IPS-20b (cell line): ENCODE data around the gene DZIP1L.
"Not testable (repeated sequence)": the region's sequence is repeated elsewhere in the genome, so short reads cannot be mapped to it uniquely, and the experiment has no call there.

Experiments used
- H3K27ac ChIP-seq: one replicate; pipeline ENCODE4 v1.5.1; 2013; ENCODE audit warnings: low read length
- H3K27me3 ChIP-seq: 2 replicates; pipeline ENCODE4 v1.6.1; 2013; ENCODE audit warnings: mild to moderate bottlenecking, low read length, inconsistent platforms; ENCODE audit not compliant: insufficient read depth
- H3K36me3 ChIP-seq: 2 replicates; pipeline ENCODE4 v1.6.1; 2013; ENCODE audit warnings: low read depth, mild to moderate bottlenecking, inconsistent platforms, low read length, moderate library complexity; ENCODE audit not compliant: insufficient read depth
- H3K4me1 ChIP-seq: 2 replicates; pipeline ENCODE4 v1.6.1; 2013; ENCODE audit warnings: mild to moderate bottlenecking, control low read depth, inconsistent platforms, low read length, moderate library complexity; ENCODE audit not compliant: insufficient read depth
- H3K4me3 ChIP-seq: 2 replicates; pipeline ENCODE4 v1.5.1; 2013; ENCODE audit warnings: mild to moderate bottlenecking, low read length, inconsistent platforms
- H3K9ac ChIP-seq: 2 replicates; pipeline ENCODE4 v1.6.1; 2013; ENCODE audit warnings: low read depth, mild to moderate bottlenecking, inconsistent platforms, low read length, moderate library complexity
- H3K9me3 ChIP-seq: 2 replicates; pipeline ENCODE4 v1.6.1; 2013; ENCODE audit warnings: mild to moderate bottlenecking, low read depth, low read length, inconsistent platforms; ENCODE audit not compliant: insufficient read depth

Gene DZIP1L

DNA sequence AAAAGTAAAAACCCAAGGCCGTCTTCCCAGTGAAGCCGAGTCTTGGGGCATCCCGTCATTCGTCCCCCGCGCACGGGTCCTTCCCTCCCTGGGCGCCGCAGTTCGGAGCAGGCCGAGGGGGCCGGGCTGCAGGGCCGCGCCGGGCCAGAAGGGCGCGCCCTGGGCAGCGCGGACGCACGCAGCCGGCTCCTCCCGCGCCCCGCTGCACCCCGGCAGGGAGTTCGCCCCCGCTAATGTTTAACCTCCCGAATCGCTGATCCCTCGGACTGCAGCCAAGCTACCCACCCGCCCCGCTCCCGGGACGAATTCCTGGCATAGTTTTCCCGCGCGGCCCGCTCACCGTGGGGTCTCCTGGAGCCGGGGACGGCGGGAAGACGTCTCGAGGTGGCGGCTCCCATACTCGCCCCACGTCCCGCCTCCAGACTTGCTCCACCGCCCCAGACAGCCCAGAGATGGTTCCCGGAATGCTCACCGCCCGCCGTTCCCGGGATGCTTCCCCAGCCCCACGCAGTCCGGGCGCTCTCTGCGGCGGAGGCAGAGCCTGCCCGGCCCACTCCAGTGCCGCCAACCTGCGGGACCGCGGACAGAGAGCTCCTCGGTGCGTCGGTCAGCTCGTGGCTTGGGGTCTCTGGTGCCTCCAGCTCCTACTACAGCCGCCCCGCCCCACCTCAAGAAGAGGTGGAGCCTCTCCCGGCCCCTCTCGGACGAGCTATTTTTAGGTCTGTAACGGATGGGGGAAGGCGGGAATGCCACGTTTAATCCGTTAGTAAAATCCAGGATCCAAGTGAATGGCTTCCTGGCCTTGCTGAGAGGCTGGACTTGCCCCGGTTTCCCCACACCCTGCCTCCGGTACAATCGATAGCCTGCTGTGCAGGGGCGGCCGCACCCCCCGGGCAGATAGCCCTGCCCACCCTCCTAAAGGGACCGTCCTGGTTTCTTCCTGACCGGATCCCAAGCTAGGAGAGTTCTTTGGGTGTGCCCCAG, at the start of gene DZIP1L:
Gene DZIP1L (minus strand): TSS at position 621 of the 984 bp plus-strand sequence. CDS start 11,637 bp downstream, outside the sequence.
- Histone ChIP-seq H3K4me3 (peak within 1 kb of the TSS; percentile 93), H3K4me1 (peaks cover 23% of the 10 kb centered on the region; the same call in 1 of the 2 replicates), H3K9me3 (no peaks in the 10 kb centered on the region), H3K9ac (peak within 1 kb of the TSS; percentile 82), H3K27me3 (0 out of 2 replicates have a peak, but pooled peaks cover 3% of the 10 kb centered on the region), H3K27ac (peak within 1 kb of the TSS; percentile 69), H3K36me3 (peaks cover 11% of the 10 kb centered on the region; the same call in 1 of the 2 replicates)

- Histone ChIP-seq H3K27me3 (no peaks in the 10 kb centered on the region), H3K4me1 (no peaks in the 10 kb centered on the region), H3K36me3 (peaks cover 87% of the 10 kb centered on the region), H3K4me3 (no peak overlapping the region), H3K27ac (no peak overlapping the region), H3K9me3 (no peaks in the 10 kb centered on the region), H3K9ac (no peak overlapping the region)
These were observed 49.7 kb upstream of the DZIP1L start for GRCh38 chr3:138165061-138165460.

- peaks cover 24% of the 10 kb centered on the region for H3K36me3 ChIP-seq
- H3K9ac ChIP-seq: no peak overlapping the region
- H3K4me1 ChIP-seq: no peaks in the 10 kb centered on the region
- no peaks in the 10 kb centered on the region for H3K27me3 ChIP-seq
- no peak overlapping the region for H3K27ac ChIP-seq
- no peak overlapping the region for H3K4me3 ChIP-seq
- H3K9me3 ChIP-seq: peaks cover 7% of the 10 kb centered on the region; the same call in 1 of the 2 replicates
These were observed 42.3 kb upstream of the DZIP1L start for GRCh38 chr3:138157743-138158142.

DNA sequence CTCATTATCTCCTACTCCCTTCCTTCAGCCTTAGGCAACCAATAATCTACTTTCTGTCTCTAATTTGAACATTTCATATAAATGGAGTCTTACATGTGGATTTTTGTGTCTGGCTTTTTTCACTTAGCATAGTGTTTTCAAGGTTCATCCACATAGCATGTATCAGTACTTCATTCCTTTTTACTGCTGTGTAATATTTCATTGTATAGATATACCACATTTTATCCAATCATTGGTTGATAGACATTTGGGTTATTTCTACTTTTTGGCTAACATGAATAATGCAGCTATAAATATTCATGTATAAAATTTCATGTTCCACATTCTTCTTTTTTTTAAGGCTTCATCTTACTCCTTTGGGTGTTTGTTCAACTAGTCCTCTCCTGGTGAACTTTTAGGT, 39.1 kb upstream of the DZIP1L start:
- H3K9me3 ChIP-seq: peaks cover 7% of the 10 kb centered on the region; the same call in 1 of the 2 replicates
- no peaks in the 10 kb centered on the region for H3K4me1 ChIP-seq
- H3K27ac ChIP-seq: no peak overlapping the region
- no peaks in the 10 kb centered on the region for H3K27me3 ChIP-seq
- H3K36me3 ChIP-seq: no peaks in the 10 kb centered on the region
- no peak overlapping the region for H3K4me3 ChIP-seq
- H3K9ac ChIP-seq: no peak overlapping the region

DNA sequence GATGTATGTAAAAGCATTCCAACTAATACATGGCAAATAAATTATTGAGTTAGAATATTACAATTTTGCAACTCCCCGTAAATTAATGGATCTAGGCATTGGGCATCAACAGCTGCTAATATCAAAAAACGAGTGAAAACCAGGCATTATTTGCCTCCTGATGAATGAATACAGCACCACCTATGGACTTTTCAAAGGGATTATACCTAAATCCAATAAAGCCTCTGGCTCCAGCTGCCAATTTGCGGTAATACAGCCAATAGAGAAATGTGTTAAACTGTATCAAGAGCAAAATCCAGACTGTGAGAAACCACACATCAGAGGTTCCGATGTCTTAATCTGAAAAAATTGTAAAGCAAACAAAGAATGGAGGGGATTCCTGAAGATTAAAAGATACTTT, 33.1 kb upstream of the DZIP1L start:
- no peak overlapping the region for H3K27ac ChIP-seq
- H3K4me3 ChIP-seq: no peak overlapping the region
- no peak overlapping the region for H3K9ac ChIP-seq
- no peaks in the 10 kb centered on the region for H3K36me3 ChIP-seq
- H3K27me3 ChIP-seq: no peaks in the 10 kb centered on the region
- H3K4me1 ChIP-seq: no peaks in the 10 kb centered on the region
- no peaks in the 10 kb centered on the region for H3K9me3 ChIP-seq

- H3K36me3 ChIP-seq, H3K9me3 ChIP-seq, H3K4me1 ChIP-seq, H3K4me3 ChIP-seq, H3K9ac ChIP-seq, H3K27ac ChIP-seq, H3K27me3 ChIP-seq: not testable (repeated sequence)
These were observed 26.8 kb upstream of the DZIP1L start for GRCh38 chr3:138142181-138142580.

DNA sequence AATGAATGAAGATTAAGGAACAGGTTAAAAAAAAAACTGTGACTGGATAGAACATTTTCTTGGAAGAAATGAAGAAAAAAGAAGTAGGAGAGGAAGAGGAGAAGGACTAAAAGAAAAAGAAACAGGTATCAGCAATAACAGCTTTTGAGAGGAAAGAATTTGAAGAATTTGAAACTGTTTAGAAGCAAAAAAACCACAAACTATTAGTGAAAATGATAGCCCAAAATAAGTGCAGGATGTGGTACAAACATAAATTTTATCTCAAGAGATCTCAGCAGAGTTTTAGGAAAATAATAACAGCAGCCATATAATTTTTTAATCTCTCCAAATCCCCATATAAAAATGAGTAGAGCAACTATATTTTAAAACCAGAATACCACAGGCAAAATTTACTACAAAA, 25.5 kb upstream of the DZIP1L start:
- no peak overlapping the region for H3K4me3 ChIP-seq
- H3K4me1 ChIP-seq: no peaks in the 10 kb centered on the region
- H3K27me3 ChIP-seq: no peaks in the 10 kb centered on the region
- no peak overlapping the region for H3K27ac ChIP-seq
- H3K9ac ChIP-seq: no peak overlapping the region
- H3K9me3 ChIP-seq: no peaks in the 10 kb centered on the region
- H3K36me3 ChIP-seq: no peaks in the 10 kb centered on the region

DNA sequence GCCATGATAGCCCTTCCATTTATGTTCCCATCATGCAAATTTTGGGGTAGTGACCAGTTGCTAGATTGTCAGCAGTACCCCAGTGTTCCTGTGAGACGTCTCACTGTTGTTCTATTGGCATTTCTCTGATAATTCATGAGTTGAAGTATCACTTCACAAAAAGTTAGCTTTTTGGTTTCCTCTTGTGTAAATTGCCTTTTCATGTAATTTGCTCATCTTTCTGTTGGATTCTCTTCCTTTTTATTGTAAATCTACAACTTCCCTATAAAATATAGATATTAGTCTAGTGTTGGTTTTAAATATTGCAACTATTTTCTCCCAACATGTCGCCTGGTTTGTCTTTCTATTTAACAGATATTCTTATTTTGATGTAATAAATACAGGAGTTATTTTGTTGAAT, 24.3 kb upstream of the DZIP1L start:
- no peaks in the 10 kb centered on the region for H3K9me3 ChIP-seq
- H3K4me3 ChIP-seq: no peak overlapping the region
- H3K27me3 ChIP-seq: no peaks in the 10 kb centered on the region
- no peak overlapping the region for H3K27ac ChIP-seq
- no peaks in the 10 kb centered on the region for H3K4me1 ChIP-seq
- H3K9ac ChIP-seq: no peak overlapping the region
- H3K36me3 ChIP-seq: no peaks in the 10 kb centered on the region

- Histone ChIP-seq H3K4me1 (no peaks in the 10 kb centered on the region), H3K9me3 (no peaks in the 10 kb centered on the region), H3K36me3 (no peaks in the 10 kb centered on the region), H3K27ac (no peak overlapping the region), H3K27me3 (no peaks in the 10 kb centered on the region), H3K9ac (no peak overlapping the region), H3K4me3 (no peak overlapping the region)
These were observed 22.5 kb upstream of the DZIP1L start for GRCh38 chr3:138137861-138138260.

GRCh38 chr3:138136201-138136600, 20.8 kb upstream of the DZIP1L start:
- H3K27ac ChIP-seq: no peak overlapping the region
- H3K27me3 ChIP-seq: no peaks in the 10 kb centered on the region
- no peaks in the 10 kb centered on the region for H3K9me3 ChIP-seq
- H3K9ac ChIP-seq: no peak overlapping the region
- no peaks in the 10 kb centered on the region for H3K4me1 ChIP-seq
- no peak overlapping the region for H3K4me3 ChIP-seq
- H3K36me3 ChIP-seq: no peaks in the 10 kb centered on the region

DNA sequence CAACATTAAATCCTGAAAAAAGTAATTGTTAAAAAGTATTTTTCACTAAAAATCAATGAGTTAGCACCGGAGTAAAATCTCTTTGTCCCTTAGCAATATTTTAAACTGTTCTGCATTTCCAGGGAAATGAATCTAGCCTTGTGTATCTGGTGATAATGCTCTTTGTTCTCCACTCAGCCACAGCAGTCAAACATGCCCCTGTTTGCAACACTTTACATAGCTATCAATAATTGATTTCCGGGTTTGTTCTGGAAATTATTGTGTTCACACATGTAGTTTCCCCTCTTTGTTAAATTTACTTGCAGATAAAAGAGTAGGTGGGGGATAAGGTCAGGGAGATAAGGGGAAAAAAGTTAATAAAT, 20.4 kb upstream of the DZIP1L start:
- no peaks in the 10 kb centered on the region for H3K36me3 ChIP-seq
- H3K9me3 ChIP-seq: no peaks in the 10 kb centered on the region
- no peak overlapping the region for H3K9ac ChIP-seq
- H3K27ac ChIP-seq: no peak overlapping the region
- no peaks in the 10 kb centered on the region for H3K4me1 ChIP-seq
- no peaks in the 10 kb centered on the region for H3K27me3 ChIP-seq
- H3K4me3 ChIP-seq: no peak overlapping the region

GRCh38 chr3:138135146-138135832, 19.9 kb upstream of the DZIP1L start:
- H3K4me3 ChIP-seq: no peak overlapping the region
- no peaks in the 10 kb centered on the region for H3K9me3 ChIP-seq
- H3K36me3 ChIP-seq: no peaks in the 10 kb centered on the region
- H3K9ac ChIP-seq: no peak overlapping the region
- no peak overlapping the region for H3K27ac ChIP-seq
- no peaks in the 10 kb centered on the region for H3K27me3 ChIP-seq
- H3K4me1 ChIP-seq: no peaks in the 10 kb centered on the region
